Measurements from ENCODE around the gene HDHD5. TPM values are rescaled to one million over a fixed set of nuclear protein-coding genes. Genes with fewer than 3 reads are reported as not detected.

Gene HDHD5
- total RNA-seq, 2 experiments from 2014 or later, result 23.8 to 31.6 TPM

DNA sequence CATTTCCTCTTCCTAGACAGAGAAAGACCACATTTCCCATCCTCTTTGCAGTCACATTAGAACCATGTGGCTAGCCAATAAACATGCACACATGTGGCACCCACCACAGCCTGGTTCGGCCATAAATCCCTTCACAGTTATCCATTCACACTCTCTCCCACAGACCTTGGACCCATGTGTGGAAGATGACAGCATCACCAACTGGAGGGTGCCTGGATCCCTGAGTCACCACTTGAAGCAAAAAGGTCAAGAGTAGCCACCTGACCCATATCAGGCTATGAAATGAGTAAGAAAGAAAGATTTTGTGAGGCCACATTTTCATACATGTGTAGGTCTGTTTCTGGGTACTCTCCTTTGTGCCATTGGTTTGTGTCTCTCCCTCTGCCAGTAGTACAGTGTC is 28.9 kb downstream of the HDHD5 start:
- ATAC-seq (no peak), DNase-seq (no peak)
- CTCF ChIA-PET, result no interaction called here
- H3K27ac Mint-ChIP-seq, result no peak overlapping the region
- peaks cover 1% of the 10 kb centered on the region for H3K4me1 Mint-ChIP-seq
- H3K9me3 Mint-ChIP-seq (ENCODE audit: low read depth), result no peaks in the 10 kb centered on the region
- H3K4me3 Mint-ChIP-seq, result no peak overlapping the region
- no peaks in the 10 kb centered on the region for H3K36me3 Mint-ChIP-seq
- peaks cover 2% of the 10 kb centered on the region for H3K27me3 Mint-ChIP-seq

- Mint-ChIP-seq H3K36me3 (no peaks in the 10 kb centered on the region), H3K27ac (no peak within 1 kb of the TSS), H3K27me3 (peaks cover 37% of the 10 kb centered on the region), H3K4me3 (peak within 1 kb of the TSS; percentile 32), H3K9me3 (ENCODE audit: low read depth) (no peaks in the 10 kb centered on the region), H3K4me1 (peaks cover 32% of the 10 kb centered on the region)
- no peak for ATAC-seq
- CTCF ChIA-PET, result no interaction called here
- no peak for DNase-seq
Measured at GRCh38 chr22:17121233-17122195, 37.6 kb downstream of the HDHD5 start, which contains the start of gene TMEM121B. TMEM121B (minus strand) TSS chr22:17121360; CDS start chr22:17121127, 233 bp downstream.

DNA sequence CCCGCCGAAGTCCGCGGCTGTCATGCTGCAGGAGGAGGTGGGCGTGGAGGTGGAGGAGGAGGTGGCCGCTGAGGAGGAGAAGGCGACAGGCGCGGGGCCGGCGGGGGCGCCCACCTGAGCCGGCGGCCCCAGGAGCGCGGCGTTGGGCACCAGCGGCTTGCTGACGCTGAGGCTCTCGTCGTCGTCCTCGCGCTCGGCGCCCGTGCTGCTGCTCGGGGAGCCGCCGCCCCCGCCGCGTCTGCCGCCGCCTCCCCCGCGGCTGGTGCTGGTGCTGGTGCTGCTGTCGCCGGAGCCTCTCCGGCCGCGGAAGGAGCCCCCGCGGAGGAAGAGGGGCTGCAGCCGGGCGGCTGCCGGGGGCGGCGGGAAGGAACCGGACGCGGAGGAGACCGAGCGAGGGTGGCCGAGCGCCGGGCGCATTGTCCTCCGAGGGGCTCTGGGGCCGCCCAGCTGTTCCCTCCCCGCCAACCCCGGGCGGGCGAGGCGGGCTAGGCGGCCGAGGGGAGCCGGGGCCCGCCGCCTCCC is 38.3 kb downstream of the HDHD5 start:
- Mint-ChIP-seq H3K4me1 (peaks cover 39% of the 10 kb centered on the region), H3K4me3 (no peak overlapping the region), H3K36me3 (no peaks in the 10 kb centered on the region), H3K27ac (no peak overlapping the region), H3K27me3 (peaks cover 37% of the 10 kb centered on the region), H3K9me3 (ENCODE audit: low read depth) (no peaks in the 10 kb centered on the region)
- CTCF ChIA-PET, result no interaction called here
- peak; percentile 10 for ATAC-seq
- DNase-seq, result no peak

- no peaks in the 10 kb centered on the region for H3K9me3 Mint-ChIP-seq (ENCODE audit: low read depth)
- H3K27ac Mint-ChIP-seq, result no peak overlapping the region
- ATAC-seq (peak; percentile 70), DNase-seq (peak; percentile 66)
- no peak overlapping the region for H3K4me3 Mint-ChIP-seq
- H3K36me3 Mint-ChIP-seq, result no peaks in the 10 kb centered on the region
- CTCF ChIA-PET, result no interaction called here
- H3K4me1 Mint-ChIP-seq, result peaks cover 42% of the 10 kb centered on the region
- peaks cover 37% of the 10 kb centered on the region for H3K27me3 Mint-ChIP-seq
Measured at GRCh38 chr22:17120281-17120680, 38.8 kb downstream of the HDHD5 start.

DNA sequence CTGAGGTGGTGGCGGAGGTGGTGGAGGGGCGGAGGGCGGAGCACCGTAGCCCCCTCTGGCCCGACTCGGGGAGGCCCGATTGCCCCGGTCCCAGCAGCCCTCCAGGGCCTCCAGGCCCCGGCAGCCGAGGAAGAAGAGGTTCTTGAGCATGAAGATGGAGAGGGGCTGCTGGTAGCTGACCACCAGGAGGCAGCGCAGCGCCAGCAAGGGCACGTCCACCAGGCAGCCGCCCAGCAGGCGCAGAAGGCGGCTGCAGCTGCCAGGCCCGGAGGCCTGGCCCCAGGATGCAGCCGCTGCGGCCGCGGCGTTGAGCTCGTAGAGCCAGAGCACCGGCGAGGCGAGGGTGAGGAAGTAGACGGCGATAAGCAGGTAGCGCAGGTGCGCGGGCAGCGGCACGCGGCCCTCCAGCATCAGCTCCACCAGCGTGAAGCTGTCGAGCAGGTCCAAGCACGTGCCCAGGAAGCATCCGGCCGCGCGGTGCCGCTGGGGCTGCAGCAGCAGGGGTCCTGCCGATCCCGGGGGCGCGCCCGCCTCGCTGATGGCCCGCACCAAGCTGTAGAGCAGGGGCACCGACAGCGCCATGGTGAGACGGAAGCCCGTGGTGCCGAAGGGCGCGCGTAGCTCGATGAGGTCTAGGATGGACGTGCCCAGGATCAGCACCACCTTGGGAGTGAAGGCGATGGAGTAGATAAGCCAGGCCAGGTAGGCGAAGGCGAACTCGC is 39.4 kb downstream of the HDHD5 start:
- ATAC-seq (no peak), DNase-seq (no peak)
- no peaks in the 10 kb centered on the region for H3K9me3 Mint-ChIP-seq (ENCODE audit: low read depth)
- no peak overlapping the region for H3K4me3 Mint-ChIP-seq
- CTCF ChIA-PET, result interaction anchor here (3.0 kb wide), 1 partner anchor 52 kb away, joined by 12 read pairs; no protein-coding TSS in a partner anchor
- H3K27me3 Mint-ChIP-seq, result peaks cover 34% of the 10 kb centered on the region
- H3K4me1 Mint-ChIP-seq, result peaks cover 42% of the 10 kb centered on the region
- H3K27ac Mint-ChIP-seq, result peak overlapping the region; percentile 52
- no peaks in the 10 kb centered on the region for H3K36me3 Mint-ChIP-seq

- H3K27me3 Mint-ChIP-seq, result peaks cover 28% of the 10 kb centered on the region
- H3K4me1 Mint-ChIP-seq, result peaks cover 42% of the 10 kb centered on the region
- no peak for DNase-seq
- no peak for ATAC-seq
- H3K4me3 Mint-ChIP-seq, result peak overlapping the region; percentile 6
- no peaks in the 10 kb centered on the region for H3K9me3 Mint-ChIP-seq (ENCODE audit: low read depth)
- H3K27ac Mint-ChIP-seq, result peak overlapping the region; percentile 37
- no peaks in the 10 kb centered on the region for H3K36me3 Mint-ChIP-seq
- CTCF ChIA-PET, result interaction anchor here (1.7 to 4.2 kb wide), 3 partner anchors 12 to 383 kb away, joined by 4 to 14 read pairs (median 12); no protein-coding TSS in a partner anchor
Measured at GRCh38 chr22:17118342-17118741, 40.7 kb downstream of the HDHD5 start.

DNA sequence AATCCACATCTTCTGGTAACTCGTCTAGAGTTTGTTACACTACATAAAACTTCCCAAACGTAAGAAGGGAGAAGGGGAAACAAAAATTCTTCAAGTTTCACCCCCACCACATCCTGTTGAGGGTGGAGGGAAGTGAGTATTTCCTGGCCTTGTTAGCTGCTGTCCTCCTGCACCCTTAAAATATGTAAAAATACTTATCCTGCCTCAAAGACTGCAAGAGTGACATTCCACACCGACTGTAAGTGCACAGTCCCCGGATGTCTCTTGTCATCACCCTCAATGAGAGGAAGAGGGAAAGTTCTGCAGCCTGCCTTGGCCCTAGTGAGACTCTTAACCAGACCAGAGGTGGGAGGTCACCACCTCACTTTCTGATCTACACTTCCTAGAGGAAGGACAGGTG is 41.2 kb downstream of the HDHD5 start:
- CTCF ChIA-PET, result interaction anchor here (1.7 to 4.2 kb wide), 3 partner anchors 12 to 384 kb away, joined by 4 to 14 read pairs (median 12); no protein-coding TSS in a partner anchor
- Mint-ChIP-seq H3K9me3 (ENCODE audit: low read depth) (no peaks in the 10 kb centered on the region), H3K27ac (peak overlapping the region; percentile 37), H3K27me3 (peaks cover 25% of the 10 kb centered on the region), H3K4me1 (peaks cover 42% of the 10 kb centered on the region), H3K36me3 (no peaks in the 10 kb centered on the region), H3K4me3 (peak overlapping the region; percentile 6)
- ATAC-seq (peak; percentile 20), DNase-seq (no peak)

GRCh38 chr22:17117400-17117799 is 41.7 kb downstream of the HDHD5 start:
- DNase-seq (no peak), ATAC-seq (no peak)
- no peaks in the 10 kb centered on the region for H3K9me3 Mint-ChIP-seq (ENCODE audit: low read depth)
- H3K27ac Mint-ChIP-seq, result peak overlapping the region; percentile 37
- no peaks in the 10 kb centered on the region for H3K36me3 Mint-ChIP-seq
- peaks cover 42% of the 10 kb centered on the region for H3K4me1 Mint-ChIP-seq
- H3K27me3 Mint-ChIP-seq, result peaks cover 21% of the 10 kb centered on the region
- H3K4me3 Mint-ChIP-seq, result no peak overlapping the region
- CTCF ChIA-PET, result interaction anchor here (1.7 to 4.2 kb wide), 3 partner anchors 12 to 384 kb away, joined by 4 to 14 read pairs (median 12); no protein-coding TSS in a partner anchor

DNA sequence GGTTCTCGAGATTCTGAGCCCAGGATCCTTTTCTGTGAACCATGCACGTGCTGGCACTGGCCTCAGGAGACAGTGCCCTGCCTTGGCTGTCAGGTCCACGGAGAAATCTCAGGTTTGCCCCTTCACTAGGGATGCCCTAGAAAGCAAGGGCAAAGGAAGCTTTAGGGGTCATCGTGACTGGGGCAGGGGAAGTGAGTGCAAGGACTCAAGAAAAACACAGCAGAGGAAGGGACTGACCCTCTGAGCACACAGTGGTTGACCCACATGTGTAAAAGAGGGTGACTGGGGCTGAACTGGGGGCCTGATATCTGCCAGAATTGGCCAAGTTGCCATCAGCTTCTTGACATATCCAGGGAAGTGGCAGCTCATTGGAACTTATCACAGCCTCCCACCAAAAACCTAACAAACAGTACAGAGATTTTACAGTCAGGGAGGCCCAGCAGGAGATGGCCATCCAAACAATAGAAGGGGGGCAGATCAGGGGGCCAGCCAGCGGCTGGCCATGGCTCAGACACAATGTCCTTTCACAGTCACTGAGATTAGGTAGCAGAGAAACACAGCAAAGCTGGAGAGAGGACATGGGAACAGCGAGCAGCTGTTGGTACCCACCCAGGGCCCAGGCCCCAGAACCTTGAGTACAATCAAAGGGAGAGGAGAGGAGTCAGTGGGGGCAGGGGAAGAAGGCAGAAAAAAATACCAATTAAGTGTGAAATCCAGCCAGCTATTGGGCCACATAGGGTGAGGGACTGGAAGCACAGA is 42.3 kb downstream of the HDHD5 start:
- peak overlapping the region; percentile 72 for H3K27ac Mint-ChIP-seq
- ATAC-seq (no peak), DNase-seq (no peak)
- no peaks in the 10 kb centered on the region for H3K9me3 Mint-ChIP-seq (ENCODE audit: low read depth)
- no peak overlapping the region for H3K4me3 Mint-ChIP-seq
- peaks cover 42% of the 10 kb centered on the region for H3K4me1 Mint-ChIP-seq
- H3K27me3 Mint-ChIP-seq, result peaks cover 14% of the 10 kb centered on the region
- H3K36me3 Mint-ChIP-seq, result no peaks in the 10 kb centered on the region
- CTCF ChIA-PET, result interaction anchor here (1.1 to 4.2 kb wide), 4 partner anchors 11 to 385 kb away, joined by 4 to 14 read pairs (median 8); no protein-coding TSS in a partner anchor

- Mint-ChIP-seq H3K9me3 (ENCODE audit: low read depth) (no peaks in the 10 kb centered on the region), H3K4me3 (no peak overlapping the region), H3K36me3 (no peaks in the 10 kb centered on the region), H3K27ac (peak overlapping the region; percentile 72), H3K27me3 (peaks cover 8% of the 10 kb centered on the region), H3K4me1 (peaks cover 39% of the 10 kb centered on the region)
- CTCF ChIA-PET, result interaction anchor here (0.8 to 4.2 kb wide), 3 partner anchors 10 to 40 kb away, joined by 4 to 14 read pairs (median 5); no protein-coding TSS in a partner anchor
- DNase-seq (no peak), ATAC-seq (no peak)
Measured at GRCh38 chr22:17115945-17116565, 43.0 kb downstream of the HDHD5 start.

DNA sequence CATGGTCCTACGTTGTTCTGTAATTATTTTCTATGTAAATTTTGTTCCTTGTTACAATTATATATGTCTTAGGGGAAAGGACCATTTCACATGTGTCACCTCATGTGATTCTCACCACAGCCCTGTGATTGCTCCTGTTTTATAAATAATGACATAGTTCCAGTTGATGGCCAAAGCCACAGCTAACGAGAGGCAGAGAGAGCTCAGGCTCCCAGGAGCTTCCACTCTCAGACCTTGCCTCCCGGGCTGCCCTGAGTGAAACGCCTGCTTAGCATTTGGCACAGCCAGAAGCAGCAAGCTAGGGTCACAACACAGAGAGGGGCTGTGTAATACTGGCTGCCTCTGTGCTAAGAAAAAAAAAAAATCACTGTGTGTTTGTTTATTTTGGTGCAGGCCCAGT is 43.8 kb downstream of the HDHD5 start:
- CTCF ChIA-PET, result interaction anchor here (4.2 kb wide), 1 partner anchor 9 kb away, joined by 14 read pairs; no protein-coding TSS in a partner anchor
- H3K9me3 Mint-ChIP-seq (ENCODE audit: low read depth), result no peaks in the 10 kb centered on the region

GRCh38 chr22:17114898-17115235 is 44.2 kb downstream of the HDHD5 start:
- CTCF ChIA-PET, result interaction anchor here (4.2 kb wide), 1 partner anchor 9 kb away, joined by 14 read pairs; no protein-coding TSS in a partner anchor
- Mint-ChIP-seq H3K27ac (no peak overlapping the region), H3K4me1 (peaks cover 37% of the 10 kb centered on the region), H3K36me3 (peaks cover under 1% of the 10 kb centered on the region), H3K9me3 (ENCODE audit: low read depth) (no peaks in the 10 kb centered on the region), H3K27me3 (peaks cover 8% of the 10 kb centered on the region), H3K4me3 (no peak overlapping the region)
- DNase-seq, result no peak
- ATAC-seq, result no peak

More for the DNA sequence above, 43.8 kb downstream of the HDHD5 start:
- DNase-seq, result no peak
- no peak for ATAC-seq
- H3K4me1 Mint-ChIP-seq, result peaks cover 38% of the 10 kb centered on the region
- no peaks in the 10 kb centered on the region for H3K36me3 Mint-ChIP-seq
- H3K27me3 Mint-ChIP-seq, result peaks cover 8% of the 10 kb centered on the region
- H3K27ac Mint-ChIP-seq, result peak overlapping the region; percentile 72
- no peak overlapping the region for H3K4me3 Mint-ChIP-seq

All from activated CD8-positive, alpha-beta memory T cell treated with anti-CD3 and anti-CD28 coated beads, Interleukin-2, amount 10 ng/mL, durations not matched to agents 7 days and 5 days (primary cell).